ENCODE measurements around the gene PEX16.

Gene PEX16

GRCh38 chr11:45899086-45899447 is 18.6 kb downstream of the PEX16 start:
- H3K9me3 ChIP-seq (ENCODE audit: control insufficient read depth in 2 of 2, low read length in 2 of 2), result no peaks in the 10 kb centered on the region
- H3K27me3 ChIP-seq (ENCODE audit: control insufficient read depth in 2 of 2, insufficient read depth in 2 of 2, low read length in 2 of 2), result peaks cover 7 to 27% of the 10 kb centered on the region in 2 donors
- H3K4me1 ChIP-seq (ENCODE audit: control insufficient read depth in 2 of 2, insufficient read depth in 2 of 2, low read length in 2 of 2), result peaks cover 4 to 10% of the 10 kb centered on the region in 2 donors
- no peak overlapping the region for H3K27ac ChIP-seq (ENCODE audit: low read depth in 2 of 2, low read length in 2 of 2)
- H3K4me3 ChIP-seq (ENCODE audit: low read length in 2 of 2), result no peak overlapping the region
- H3K9ac ChIP-seq (ENCODE audit: low read depth in 1 of 2, low read length in 2 of 2), result no peak overlapping the region
- H3K36me3 ChIP-seq (ENCODE audit: control insufficient read depth in 2 of 2, insufficient read depth in 2 of 2, low read length in 2 of 2), result no peaks in the 10 kb centered on the region

GRCh38 chr11:45897556-45897955 is 20.1 kb downstream of the PEX16 start:
- Histone ChIP-seq H3K9me3 (ENCODE audit: control insufficient read depth in 2 of 2, low read length in 2 of 2) (no peaks in the 10 kb centered on the region), H3K27ac (ENCODE audit: low read depth in 2 of 2, low read length in 2 of 2) (no peak overlapping the region), H3K4me3 (ENCODE audit: low read length in 2 of 2) (no peak overlapping the region), H3K4me1 (ENCODE audit: control insufficient read depth in 2 of 2, insufficient read depth in 2 of 2, low read length in 2 of 2) (peaks cover 4 to 10% of the 10 kb centered on the region in 2 donors), H3K9ac (ENCODE audit: low read depth in 1 of 2, low read length in 2 of 2) (no peak overlapping the region), H3K27me3 (ENCODE audit: control insufficient read depth in 2 of 2, insufficient read depth in 2 of 2, low read length in 2 of 2) (peaks cover 7 to 27% of the 10 kb centered on the region in 2 donors), H3K36me3 (ENCODE audit: control insufficient read depth in 2 of 2, insufficient read depth in 2 of 2, low read length in 2 of 2) (no peaks in the 10 kb centered on the region)

GRCh38 chr11:45896422-45896984 is 21.2 kb downstream of the PEX16 start:
- Histone ChIP-seq H3K27me3 (ENCODE audit: control insufficient read depth in 2 of 2, insufficient read depth in 2 of 2, low read length in 2 of 2) (peaks cover 7 to 26% of the 10 kb centered on the region in 2 donors), H3K27ac (ENCODE audit: low read depth in 2 of 2, low read length in 2 of 2) (no peak overlapping the region), H3K9ac (ENCODE audit: low read depth in 1 of 2, low read length in 2 of 2) (no peak overlapping the region), H3K9me3 (ENCODE audit: control insufficient read depth in 2 of 2, low read length in 2 of 2) (no peaks in the 10 kb centered on the region), H3K4me3 (ENCODE audit: low read length in 2 of 2) (no peak overlapping the region), H3K4me1 (ENCODE audit: control insufficient read depth in 2 of 2, insufficient read depth in 2 of 2, low read length in 2 of 2) (peaks cover 4 to 10% of the 10 kb centered on the region in 2 donors), H3K36me3 (ENCODE audit: control insufficient read depth in 2 of 2, insufficient read depth in 2 of 2, low read length in 2 of 2) (no peaks in the 10 kb centered on the region)

GRCh38 chr11:45895553-45896259 is 22.0 kb downstream of the PEX16 start:
- no peaks in the 10 kb centered on the region for H3K36me3 ChIP-seq (ENCODE audit: control insufficient read depth in 2 of 2, insufficient read depth in 2 of 2, low read length in 2 of 2)
- peaks cover 4 to 10% of the 10 kb centered on the region in 2 donors for H3K4me1 ChIP-seq (ENCODE audit: control insufficient read depth in 2 of 2, insufficient read depth in 2 of 2, low read length in 2 of 2)
- peaks cover 6 to 20% of the 10 kb centered on the region in 2 donors for H3K27me3 ChIP-seq (ENCODE audit: control insufficient read depth in 2 of 2, insufficient read depth in 2 of 2, low read length in 2 of 2)
- H3K9me3 ChIP-seq (ENCODE audit: control insufficient read depth in 2 of 2, low read length in 2 of 2), result no peaks in the 10 kb centered on the region
- no peak overlapping the region for H3K9ac ChIP-seq (ENCODE audit: low read depth in 1 of 2, low read length in 2 of 2)
- H3K27ac ChIP-seq (ENCODE audit: low read depth in 2 of 2, low read length in 2 of 2), result no peak overlapping the region
- H3K4me3 ChIP-seq (ENCODE audit: low read length in 2 of 2), result no peak overlapping the region

GRCh38 chr11:45894555-45895247 is 23.0 kb downstream of the PEX16 start:
- Histone ChIP-seq H3K36me3 (ENCODE audit: control insufficient read depth in 2 of 2, insufficient read depth in 2 of 2, low read length in 2 of 2) (no peaks in the 10 kb centered on the region), H3K4me3 (ENCODE audit: low read length in 2 of 2) (no peak overlapping the region), H3K4me1 (ENCODE audit: control insufficient read depth in 2 of 2, insufficient read depth in 2 of 2, low read length in 2 of 2) (peaks cover 4 to 6% of the 10 kb centered on the region in 2 donors), H3K9me3 (ENCODE audit: control insufficient read depth in 2 of 2, low read length in 2 of 2) (no peaks in the 10 kb centered on the region), H3K27ac (ENCODE audit: low read depth in 2 of 2, low read length in 2 of 2) (no peak overlapping the region), H3K27me3 (ENCODE audit: control insufficient read depth in 2 of 2, insufficient read depth in 2 of 2, low read length in 2 of 2) (peaks cover 3 to 16% of the 10 kb centered on the region in 2 donors), H3K9ac (ENCODE audit: low read depth in 1 of 2, low read length in 2 of 2) (no peak overlapping the region)

GRCh38 chr11:45892856-45893255 is 24.8 kb downstream of the PEX16 start:
- H3K9me3 ChIP-seq (ENCODE audit: control insufficient read depth in 2 of 2, low read length in 2 of 2), result no peaks in the 10 kb centered on the region
- H3K9ac ChIP-seq (ENCODE audit: low read depth in 1 of 2, low read length in 2 of 2), result no peak overlapping the region
- H3K4me1 ChIP-seq (ENCODE audit: control insufficient read depth in 2 of 2, insufficient read depth in 2 of 2, low read length in 2 of 2), result no peaks in the 10 kb centered on the region
- H3K36me3 ChIP-seq (ENCODE audit: control insufficient read depth in 2 of 2, insufficient read depth in 2 of 2, low read length in 2 of 2), result no peaks in the 10 kb centered on the region
- no peak overlapping the region for H3K4me3 ChIP-seq (ENCODE audit: low read length in 2 of 2)
- H3K27me3 ChIP-seq (ENCODE audit: control insufficient read depth in 2 of 2, insufficient read depth in 2 of 2, low read length in 2 of 2), result peaks cover 0 to 4% of the 10 kb centered on the region in 2 donors
- no peak overlapping the region for H3K27ac ChIP-seq (ENCODE audit: low read depth in 2 of 2, low read length in 2 of 2)

- Histone ChIP-seq H3K36me3 (ENCODE audit: control insufficient read depth in 2 of 2, insufficient read depth in 2 of 2, low read length in 2 of 2) (no peaks in the 10 kb centered on the region), H3K4me3 (ENCODE audit: low read length in 2 of 2) (no peak overlapping the region), H3K9ac (ENCODE audit: low read depth in 1 of 2, low read length in 2 of 2) (no peak overlapping the region), H3K9me3 (ENCODE audit: control insufficient read depth in 2 of 2, low read length in 2 of 2) (no peaks in the 10 kb centered on the region), H3K27me3 (ENCODE audit: control insufficient read depth in 2 of 2, insufficient read depth in 2 of 2, low read length in 2 of 2) (no peaks in the 10 kb centered on the region), H3K4me1 (ENCODE audit: control insufficient read depth in 2 of 2, insufficient read depth in 2 of 2, low read length in 2 of 2) (no peaks in the 10 kb centered on the region), H3K27ac (ENCODE audit: low read depth in 2 of 2, low read length in 2 of 2) (no peak overlapping the region)
These were observed 26.7 kb downstream of the PEX16 start for GRCh38 chr11:45890886-45891550.

- Histone ChIP-seq H3K4me3 (ENCODE audit: low read length in 2 of 2) (no peak overlapping the region), H3K4me1 (ENCODE audit: control insufficient read depth in 2 of 2, insufficient read depth in 2 of 2, low read length in 2 of 2) (peaks cover 0 to 2% of the 10 kb centered on the region in 2 donors), H3K36me3 (ENCODE audit: control insufficient read depth in 2 of 2, insufficient read depth in 2 of 2, low read length in 2 of 2) (no peaks in the 10 kb centered on the region), H3K27ac (ENCODE audit: low read depth in 2 of 2, low read length in 2 of 2) (no peak overlapping the region), H3K27me3 (ENCODE audit: control insufficient read depth in 2 of 2, insufficient read depth in 2 of 2, low read length in 2 of 2) (no peaks in the 10 kb centered on the region), H3K9me3 (ENCODE audit: control insufficient read depth in 2 of 2, low read length in 2 of 2) (no peaks in the 10 kb centered on the region), H3K9ac (ENCODE audit: low read depth in 1 of 2, low read length in 2 of 2) (no peak overlapping the region)
These were observed 27.7 kb downstream of the PEX16 start for GRCh38 chr11:45889966-45890365.

GRCh38 chr11:45889555-45889954 is 28.1 kb downstream of the PEX16 start:
- H3K9me3 ChIP-seq (ENCODE audit: control insufficient read depth in 2 of 2, low read length in 2 of 2), result no peaks in the 10 kb centered on the region
- H3K4me3 ChIP-seq (ENCODE audit: low read length in 2 of 2), result no peak overlapping the region
- H3K36me3 ChIP-seq (ENCODE audit: control insufficient read depth in 2 of 2, insufficient read depth in 2 of 2, low read length in 2 of 2), result no peaks in the 10 kb centered on the region
- H3K9ac ChIP-seq (ENCODE audit: low read depth in 1 of 2, low read length in 2 of 2), result no peak overlapping the region
- no peak overlapping the region for H3K27ac ChIP-seq (ENCODE audit: low read depth in 2 of 2, low read length in 2 of 2)
- no peaks in the 10 kb centered on the region for H3K27me3 ChIP-seq (ENCODE audit: control insufficient read depth in 2 of 2, insufficient read depth in 2 of 2, low read length in 2 of 2)
- peaks cover 0 to 3% of the 10 kb centered on the region in 2 donors for H3K4me1 ChIP-seq (ENCODE audit: control insufficient read depth in 2 of 2, insufficient read depth in 2 of 2, low read length in 2 of 2)

GRCh38 chr11:45887587-45887986 is 30.1 kb downstream of the PEX16 start:
- peaks cover 0 to 2% of the 10 kb centered on the region in 2 donors for H3K36me3 ChIP-seq (ENCODE audit: control insufficient read depth in 2 of 2, insufficient read depth in 2 of 2, low read length in 2 of 2)
- H3K9me3 ChIP-seq (ENCODE audit: control insufficient read depth in 2 of 2, low read length in 2 of 2), result no peaks in the 10 kb centered on the region
- no peak overlapping the region for H3K27ac ChIP-seq (ENCODE audit: low read depth in 2 of 2, low read length in 2 of 2)
- H3K9ac ChIP-seq (ENCODE audit: low read depth in 1 of 2, low read length in 2 of 2), result no peak overlapping the region
- peaks cover 0 to 3% of the 10 kb centered on the region in 2 donors for H3K4me1 ChIP-seq (ENCODE audit: control insufficient read depth in 2 of 2, insufficient read depth in 2 of 2, low read length in 2 of 2)
- H3K4me3 ChIP-seq (ENCODE audit: low read length in 2 of 2), result no peak overlapping the region
- H3K27me3 ChIP-seq (ENCODE audit: control insufficient read depth in 2 of 2, insufficient read depth in 2 of 2, low read length in 2 of 2), result no peaks in the 10 kb centered on the region

Data from mucosa of rectum (tissue), 2 donors.